ENCODE results near the gene SSBP3. TPM values are rescaled to one million over a fixed set of nuclear protein-coding genes. Genes with fewer than 3 reads are reported as not detected.

The SSBP3 gene
- total and polyA plus RNA-seq, 9 of the 15 experiments (the other 6 are each of a cell fraction or from before 2014, with no cell fraction given) = 8.7 to 108 (median 33.8) TPM

DNA sequence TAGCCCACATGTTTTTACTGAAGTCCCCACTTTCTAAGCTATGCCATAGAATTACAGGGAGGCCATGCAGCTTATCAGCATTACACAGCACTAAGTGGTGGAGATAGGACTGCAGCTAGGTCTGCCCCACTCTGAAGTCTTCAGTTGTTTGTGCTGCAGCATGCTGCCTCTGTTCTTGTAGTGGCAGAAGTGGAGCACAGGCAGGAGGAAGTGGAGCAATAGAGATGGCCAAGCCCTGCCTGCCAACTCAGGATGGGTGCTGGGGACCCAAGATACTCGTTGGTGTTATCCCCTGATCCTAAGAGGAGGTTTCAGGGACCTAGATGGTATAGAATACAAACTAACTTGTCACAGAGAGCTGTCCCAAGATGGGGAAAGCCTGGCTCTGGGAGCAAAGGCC lies 193.3 kb downstream of the SSBP3 start (continued):
- TF ChIP-seq GATAD2B (IDR thresholded peaks at IDR 0.05; ENCODE audit: borderline replicate concordance) (no peak), SMARCA5 (IDR thresholded peaks at IDR 0.05) (no peak), CTCF (IDR thresholded peaks at IDR 0.05 in 2 of 3, conservative IDR thresholded peaks at IDR 0.05 in 1 of 3; ENCODE audit: insufficient read depth in 2 of 3, low read depth in 1 of 3, low read length in 3 of 3) (peak in 2 of 3 experiments; percentile 7 to 17; a peak in 1 of 6 replicates), L3MBTL2 (IDR thresholded peaks at IDR 0.05) (peak; percentile 31; the same call in 1 of the 2 replicates), RCOR1 (IDR thresholded peaks at IDR 0.05; ENCODE audit: borderline replicate concordance in 1 of 2, low read depth in 2 of 2, low read length in 2 of 2) (peak in 1 of 2 experiments; percentile 73; a peak in 1 of 4 replicates), ZNF609 (CRISPR knock-in tag; IDR thresholded peaks at IDR 0.05; ENCODE audit: borderline replicate concordance) (no peak), BHLHE40 (IDR thresholded peaks at IDR 0.05; ENCODE audit: low read length) (no peak), STAT6 (CRISPR knock-in tag; IDR thresholded peaks at IDR 0.05) (no peak), MAFF (IDR thresholded peaks at IDR 0.05; ENCODE audit: low read length) (peak; percentile 44; the same call in 1 of the 2 replicates), ARID1B (IDR thresholded peaks at IDR 0.05) (peak; percentile 89), SMARCC2 (IDR thresholded peaks at IDR 0.05; ENCODE audit: low read depth) (peak; percentile 25; the same call in 1 of the 2 replicates)
- TF ChIP-seq, protein P1, sequence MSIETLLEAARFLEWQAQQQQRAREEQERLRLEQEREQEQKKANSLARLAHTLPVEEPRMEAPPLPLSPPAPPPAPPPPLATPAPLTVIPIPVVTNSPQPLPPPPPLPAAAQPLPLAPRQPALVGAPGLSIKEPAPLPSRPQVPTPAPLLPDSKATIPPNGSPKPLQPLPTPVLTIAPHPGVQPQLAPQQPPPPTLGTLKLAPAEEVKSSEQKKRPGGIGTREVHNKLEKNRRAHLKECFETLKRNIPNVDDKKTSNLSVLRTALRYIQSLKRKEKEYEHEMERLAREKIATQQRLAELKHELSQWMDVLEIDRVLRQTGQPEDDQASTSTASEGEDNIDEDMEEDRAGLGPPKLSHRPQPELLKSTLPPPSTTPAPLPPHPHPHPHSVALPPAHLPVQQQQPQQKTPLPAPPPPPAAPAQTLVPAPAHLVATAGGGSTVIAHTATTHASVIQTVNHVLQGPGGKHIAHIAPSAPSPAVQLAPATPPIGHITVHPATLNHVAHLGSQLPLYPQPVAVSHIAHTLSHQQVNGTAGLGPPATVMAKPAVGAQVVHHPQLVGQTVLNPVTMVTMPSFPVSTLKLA (conservative IDR thresholded peaks at IDR 0.05) = peak; percentile 34 to 70; a peak in 3 of 4 replicates
